Endothelial cell (in vitro differentiated cells): ENCODE measurements around the gene ADRA1B. TPM values are rescaled to one million over a fixed set of nuclear protein-coding genes. Genes with fewer than 3 reads are reported as not detected.

Source experiments
- DNase-seq: peaks from one replicate; pipeline ENCODE4 v3.0.0; 2021; ENCODE audit warnings: low spot score
- H3K27ac Mint-ChIP-seq: one replicate; pipeline ENCODE4 v1.8.0; 2021; ENCODE audit warnings: mixed read lengths, inconsistent platforms; ENCODE audit not compliant: unreplicated experiment
- H3K27me3 Mint-ChIP-seq: one replicate; pipeline ENCODE4 v1.8.0; 2021; ENCODE audit warnings: mild to moderate bottlenecking, moderate library complexity, mixed read lengths, inconsistent platforms; ENCODE audit not compliant: unreplicated experiment
- H3K36me3 Mint-ChIP-seq: one replicate; pipeline ENCODE4 v1.8.0; 2021; ENCODE audit warnings: mild to moderate bottlenecking, low read depth, mixed read lengths, inconsistent platforms; ENCODE audit not compliant: unreplicated experiment
- H3K4me1 Mint-ChIP-seq: one replicate; pipeline ENCODE4 v1.8.0; 2021; ENCODE audit warnings: mild to moderate bottlenecking, mixed read lengths, inconsistent platforms; ENCODE audit not compliant: unreplicated experiment
- H3K4me3 Mint-ChIP-seq: one replicate; pipeline ENCODE4 v1.8.0; 2021; ENCODE audit warnings: mild to moderate bottlenecking, mixed read lengths, inconsistent platforms; ENCODE audit not compliant: unreplicated experiment
- H3K9me3 Mint-ChIP-seq: one replicate; pipeline ENCODE4 v1.8.0; 2021; ENCODE audit warnings: mixed read lengths, inconsistent platforms; ENCODE audit not compliant: unreplicated experiment
- total RNA-seq: library from RNA; stranded (reverse); fragmentation: NEBNext Ultra II Directional; extraction: Animal tissue kit (Norgen Biotek cat#: 25700); gene quantifications from one replicate; pipeline ENCODE4 v1.2.1, GENCODE V29; 2021; ENCODE audit not compliant: unreplicated experiment
- TF ChIP-seq, protein P1 (sequence below): fragments of 200-600 bp; sonication (generic); IDR thresholded peaks from one replicate; pipeline ENCODE4 v1.5.0; 2021; ENCODE audit warnings: antibody characterized with exemption; ENCODE audit not compliant: unreplicated experiment

Gene ADRA1B
- total RNA-seq, 1 donor from 2014 or later = not detected

DNA sequence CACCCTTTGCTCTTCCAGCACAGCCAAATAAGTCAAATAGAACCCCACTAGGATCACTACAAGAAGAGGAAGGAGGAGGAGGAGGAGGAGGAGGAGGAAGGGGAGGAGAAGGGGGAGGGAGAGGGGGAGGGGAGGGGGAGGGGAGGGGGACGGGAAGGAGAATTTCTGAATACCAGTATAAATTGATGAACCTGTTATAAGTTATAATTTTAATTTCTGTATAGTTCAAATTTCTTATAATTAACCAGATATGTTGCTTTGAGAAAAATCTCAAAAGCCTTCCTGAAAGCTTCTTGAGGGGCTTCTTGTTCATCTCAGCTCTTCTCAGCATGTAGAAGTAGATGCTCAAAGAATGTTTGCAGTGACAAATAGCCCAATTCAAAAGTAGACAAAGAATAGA lies 15.0 kb upstream of the ADRA1B start:
- H3K27ac Mint-ChIP-seq = no peak overlapping the region
- H3K4me3 Mint-ChIP-seq = no peak overlapping the region
- H3K9me3 Mint-ChIP-seq = no peaks in the 10 kb centered on the region
- peaks cover 1% of the 10 kb centered on the region for H3K27me3 Mint-ChIP-seq
- no peak for DNase-seq
- peaks cover 2% of the 10 kb centered on the region for H3K4me1 Mint-ChIP-seq
- TF ChIP-seq, protein P1, sequence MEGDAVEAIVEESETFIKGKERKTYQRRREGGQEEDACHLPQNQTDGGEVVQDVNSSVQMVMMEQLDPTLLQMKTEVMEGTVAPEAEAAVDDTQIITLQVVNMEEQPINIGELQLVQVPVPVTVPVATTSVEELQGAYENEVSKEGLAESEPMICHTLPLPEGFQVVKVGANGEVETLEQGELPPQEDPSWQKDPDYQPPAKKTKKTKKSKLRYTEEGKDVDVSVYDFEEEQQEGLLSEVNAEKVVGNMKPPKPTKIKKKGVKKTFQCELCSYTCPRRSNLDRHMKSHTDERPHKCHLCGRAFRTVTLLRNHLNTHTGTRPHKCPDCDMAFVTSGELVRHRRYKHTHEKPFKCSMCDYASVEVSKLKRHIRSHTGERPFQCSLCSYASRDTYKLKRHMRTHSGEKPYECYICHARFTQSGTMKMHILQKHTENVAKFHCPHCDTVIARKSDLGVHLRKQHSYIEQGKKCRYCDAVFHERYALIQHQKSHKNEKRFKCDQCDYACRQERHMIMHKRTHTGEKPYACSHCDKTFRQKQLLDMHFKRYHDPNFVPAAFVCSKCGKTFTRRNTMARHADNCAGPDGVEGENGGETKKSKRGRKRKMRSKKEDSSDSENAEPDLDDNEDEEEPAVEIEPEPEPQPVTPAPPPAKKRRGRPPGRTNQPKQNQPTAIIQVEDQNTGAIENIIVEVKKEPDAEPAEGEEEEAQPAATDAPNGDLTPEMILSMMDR = no peak
- no peaks in the 10 kb centered on the region for H3K36me3 Mint-ChIP-seq

DNA sequence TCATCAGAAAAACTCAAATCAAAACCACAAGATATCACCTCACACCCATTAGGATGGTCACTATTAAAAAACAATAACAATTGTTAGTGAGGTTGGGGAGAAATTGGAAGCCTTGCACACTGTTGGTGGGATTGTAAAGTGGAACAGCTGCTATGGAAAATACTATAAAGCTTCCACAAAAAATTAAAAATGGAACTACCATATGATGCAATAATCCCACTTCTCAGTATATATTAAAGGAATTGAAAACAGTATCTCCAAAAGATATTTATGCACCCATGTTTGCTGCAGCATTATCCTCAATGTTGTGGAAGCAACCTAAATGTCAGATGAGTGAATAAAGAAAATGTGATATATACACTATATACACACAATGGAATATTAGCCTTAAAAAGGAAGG lies 14.5 kb upstream of the ADRA1B start:
- no peak overlapping the region for H3K27ac Mint-ChIP-seq
- no peak for DNase-seq
- TF ChIP-seq, protein P1 = no peak
- peaks cover 1% of the 10 kb centered on the region for H3K27me3 Mint-ChIP-seq
- H3K4me1 Mint-ChIP-seq = peaks cover 2% of the 10 kb centered on the region
- no peaks in the 10 kb centered on the region for H3K36me3 Mint-ChIP-seq
- H3K4me3 Mint-ChIP-seq = no peak overlapping the region
- no peaks in the 10 kb centered on the region for H3K9me3 Mint-ChIP-seq

- peaks cover 2% of the 10 kb centered on the region for H3K4me1 Mint-ChIP-seq
- no peaks in the 10 kb centered on the region for H3K9me3 Mint-ChIP-seq
- no peak overlapping the region for H3K27ac Mint-ChIP-seq
Observed at GRCh38 chr5:159902444-159903121, 13.7 kb upstream of the ADRA1B start.

DNA sequence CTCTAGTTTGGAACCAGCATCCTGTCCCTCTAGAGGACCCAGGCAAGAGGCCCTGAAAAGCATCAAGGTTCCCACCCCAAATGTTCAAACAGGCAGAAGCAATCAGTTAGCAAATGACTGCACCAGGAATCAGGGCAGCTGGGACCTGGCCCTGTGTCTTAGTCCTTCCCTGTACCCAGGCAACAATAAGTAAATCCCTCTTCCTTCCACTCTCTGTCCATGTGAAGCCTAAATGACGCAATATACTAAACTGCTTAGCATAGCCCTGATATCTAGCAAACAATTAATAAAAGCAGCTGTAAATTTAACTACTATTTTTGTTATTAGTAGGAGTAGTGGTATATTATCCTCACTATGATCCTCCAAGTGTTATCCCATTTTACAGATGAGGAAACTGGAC lies 13.2 kb upstream of the ADRA1B start:
- TF ChIP-seq, protein P1 = no peak
- no peak overlapping the region for H3K4me3 Mint-ChIP-seq
- DNase-seq = no peak
- peaks cover 7% of the 10 kb centered on the region for H3K4me1 Mint-ChIP-seq
- H3K27me3 Mint-ChIP-seq = peaks cover under 1% of the 10 kb centered on the region
- H3K9me3 Mint-ChIP-seq = no peaks in the 10 kb centered on the region
- H3K27ac Mint-ChIP-seq = no peak overlapping the region
- H3K36me3 Mint-ChIP-seq = no peaks in the 10 kb centered on the region

More at GRCh38 chr5:159902444-159903121, 13.7 kb upstream of the ADRA1B start:
- Mint-ChIP-seq H3K36me3 (no peaks in the 10 kb centered on the region), H3K4me3 (no peak overlapping the region), H3K27me3 (peaks cover 1% of the 10 kb centered on the region)
- DNase-seq = no peak
- TF ChIP-seq, protein P1 = no peak

GRCh38 chr5:159904874-159905273 lies 11.4 kb upstream of the ADRA1B start:
- Mint-ChIP-seq H3K27me3 (peaks cover 3% of the 10 kb centered on the region), H3K4me1 (peaks cover 15% of the 10 kb centered on the region), H3K4me3 (no peak overlapping the region), H3K36me3 (no peaks in the 10 kb centered on the region), H3K27ac (no peak overlapping the region), H3K9me3 (no peaks in the 10 kb centered on the region)
- no peak for DNase-seq
- TF ChIP-seq, protein P1 = no peak
